ENCODE measurements around the gene KRTAP5-1. TPM values are rescaled to one million over a fixed set of nuclear protein-coding genes. Genes with fewer than 3 reads are reported as not detected.

The KRTAP5-1 gene
- total RNA-seq, 1 experiment from 2014 or later = not detected

DNA sequence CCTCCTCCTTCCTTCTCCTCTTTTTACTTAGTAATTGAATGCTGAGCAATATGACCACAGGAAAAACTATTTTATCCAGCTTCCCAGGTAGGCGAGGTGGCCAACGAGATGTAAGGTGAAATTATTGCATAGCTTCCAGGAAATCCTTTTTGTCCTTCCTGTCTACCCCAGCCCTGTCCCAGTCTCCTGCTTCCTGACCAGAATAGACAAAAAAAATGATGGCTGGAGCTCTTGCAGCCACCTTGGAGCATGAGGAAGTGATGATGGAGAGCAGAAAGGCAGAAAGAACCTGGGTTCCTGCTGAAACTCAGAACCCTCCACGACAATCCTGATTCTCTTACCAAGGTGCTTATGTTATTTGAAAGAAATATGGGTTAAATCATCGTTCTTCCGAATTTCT, 46.9 kb downstream of the KRTAP5-1 start:
- Histone ChIP-seq H3K4me1 (no peaks in the 10 kb centered on the region), H3K9me3 (no peaks in the 10 kb centered on the region), H3K27me3 (replicated peaks; ENCODE audit: control insufficient read depth, insufficient read depth, low read length) (no peaks in the 10 kb centered on the region), H3K36me3 (ENCODE audit: control insufficient read depth, insufficient read depth, low read length) (no peaks in the 10 kb centered on the region), H3K4me3 (ENCODE audit: low read depth, low read length) (no peak overlapping the region)
- intact Hi-C loops (cut with micrococcal nuclease; ENCODE audit: unreplicated experiment) = no loop called here
- H3K27ac Mint-ChIP-seq (ENCODE audit: unreplicated experiment) = no peak overlapping the region
- ChIA-PET CTCF (interaction anchor here (0.6 to 1.0 kb wide), 2 partner anchors 8 to 1020 kb away, joined by 3 to 7 read pairs; no protein-coding TSS in a partner anchor), POLR2A (no interaction called here)
- no peak for DNase-seq
- no peaks in the 10 kb centered on the region for H3K9me3 Mint-ChIP-seq (ENCODE audit: unreplicated experiment)
- TF ChIP-seq CTCF (IDR thresholded peaks at IDR 0.05; ENCODE audit: insufficient read depth in 1 of 2, low read depth in 1 of 2, low read length in 1 of 2, severe bottlenecking in 1 of 2, unreplicated experiment in 1 of 2) = no peak
- H3K36me3 Mint-ChIP-seq (ENCODE audit: insufficient read depth, unreplicated experiment) = no peaks in the 10 kb centered on the region
- peaks cover 2% of the 10 kb centered on the region for H3K27me3 Mint-ChIP-seq (ENCODE audit: insufficient read depth, unreplicated experiment)
- H3K4me1 Mint-ChIP-seq (ENCODE audit: low read depth, unreplicated experiment) = no peaks in the 10 kb centered on the region
- BruUV-seq (replicated peaks) = no TSS peak
- H3K4me3 Mint-ChIP-seq (ENCODE audit: unreplicated experiment) = no peak overlapping the region

GRCh38 chr11:1536065-1536843, 48.8 kb downstream of the KRTAP5-1 start:
- intact Hi-C loops (cut with micrococcal nuclease; ENCODE audit: unreplicated experiment) = no loop called here
- no peak overlapping the region for H3K4me3 ChIP-seq (ENCODE audit: low read depth, low read length)
- Mint-ChIP-seq H3K27me3 (ENCODE audit: insufficient read depth, unreplicated experiment) (no peaks in the 10 kb centered on the region), H3K9me3 (ENCODE audit: unreplicated experiment) (no peaks in the 10 kb centered on the region), H3K4me3 (ENCODE audit: unreplicated experiment) (no peak overlapping the region), H3K4me1 (ENCODE audit: low read depth, unreplicated experiment) (no peaks in the 10 kb centered on the region), H3K36me3 (ENCODE audit: insufficient read depth, unreplicated experiment) (no peaks in the 10 kb centered on the region), H3K27ac (ENCODE audit: unreplicated experiment) (no peak overlapping the region)
- DNase-seq = no peak
- CTCF ChIA-PET = no interaction called here
- H3K4me1 ChIP-seq = no peaks in the 10 kb centered on the region
- TF ChIP-seq CTCF (IDR thresholded peaks at IDR 0.05; ENCODE audit: insufficient read depth in 1 of 2, low read depth in 1 of 2, low read length in 1 of 2, severe bottlenecking in 1 of 2, unreplicated experiment in 1 of 2) = no peak
- TSS peak; percentile 25 for BruUV-seq (replicated peaks)
- H3K27me3 ChIP-seq (replicated peaks; ENCODE audit: control insufficient read depth, insufficient read depth, low read length) = no peaks in the 10 kb centered on the region
- POLR2A ChIA-PET = no interaction called here
- no peaks in the 10 kb centered on the region; the same call in 1 of the 2 replicates for H3K36me3 ChIP-seq (ENCODE audit: control insufficient read depth, insufficient read depth, low read length)
- H3K9me3 ChIP-seq = no peaks in the 10 kb centered on the region

DNA sequence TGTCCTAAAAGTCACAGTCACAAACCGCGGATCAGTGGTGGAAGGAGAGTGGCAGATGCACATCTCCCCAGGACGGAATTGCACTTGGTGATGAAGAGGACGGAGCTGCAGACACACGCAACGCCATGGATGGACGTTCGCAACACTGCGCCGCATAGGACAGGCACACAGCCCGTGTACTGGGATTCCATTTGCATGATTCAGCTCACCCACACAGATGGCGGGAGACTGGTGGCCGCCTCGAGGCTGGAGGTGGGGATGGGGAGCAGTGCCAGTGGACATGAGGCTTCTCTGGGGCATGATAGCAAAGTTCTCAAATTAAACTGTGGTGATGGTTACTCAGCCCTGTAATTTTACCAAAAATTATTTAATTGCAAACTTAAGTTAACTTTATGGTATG, 50.4 kb downstream of the KRTAP5-1 start:
- ChIA-PET CTCF (no interaction called here), POLR2A (no interaction called here)
- intact Hi-C loops (cut with micrococcal nuclease; ENCODE audit: unreplicated experiment) = no loop called here
- Mint-ChIP-seq H3K4me1 (ENCODE audit: low read depth, unreplicated experiment) (no peaks in the 10 kb centered on the region), H3K9me3 (ENCODE audit: unreplicated experiment) (no peaks in the 10 kb centered on the region), H3K36me3 (ENCODE audit: insufficient read depth, unreplicated experiment) (no peaks in the 10 kb centered on the region), H3K27me3 (ENCODE audit: insufficient read depth, unreplicated experiment) (no peaks in the 10 kb centered on the region), H3K4me3 (ENCODE audit: unreplicated experiment) (no peak overlapping the region), H3K27ac (ENCODE audit: unreplicated experiment) (no peak overlapping the region)
- no TSS peak for BruUV-seq (replicated peaks)
- H3K9me3 ChIP-seq = no peaks in the 10 kb centered on the region
- no peak for DNase-seq
- no peak for TF ChIP-seq CTCF (IDR thresholded peaks at IDR 0.05; ENCODE audit: insufficient read depth in 1 of 2, low read depth in 1 of 2, low read length in 1 of 2, severe bottlenecking in 1 of 2, unreplicated experiment in 1 of 2)
- no peak overlapping the region for H3K4me3 ChIP-seq (ENCODE audit: low read depth, low read length)
- H3K4me1 ChIP-seq = no peaks in the 10 kb centered on the region
- H3K36me3 ChIP-seq (ENCODE audit: control insufficient read depth, insufficient read depth, low read length) = no peaks in the 10 kb centered on the region; the same call in none of the 2 replicates
- no peaks in the 10 kb centered on the region for H3K27me3 ChIP-seq (replicated peaks; ENCODE audit: control insufficient read depth, insufficient read depth, low read length)

Other genes with a start within 250 kb of the KRTAP5-1 start
- 32.8 and 35.9 TPM in 2 replicates for gene BRSK2, start 195.3 kb downstream of the KRTAP5-1 start, total RNA-seq (2022)
- 29.6 and 32.7 TPM in 2 replicates for gene MOB2, start 98.5 kb downstream of the KRTAP5-1 start, total RNA-seq (2022)
- gene DUSP8, start 13.0 kb downstream of the KRTAP5-1 start, total RNA-seq (2022) = 7.7 and 12.1 TPM in 2 replicates
- gene KRTAP5-2, start 13.0 kb upstream of the KRTAP5-1 start, total RNA-seq (2022) = not detected in 2 replicates
- gene KRTAP5-3, start 23.2 kb upstream of the KRTAP5-1 start, total RNA-seq (2022) = not detected in 2 replicates
- gene KRTAP5-4, start 36.9 kb upstream of the KRTAP5-1 start, total RNA-seq (2022) = not detected in 2 replicates
- not detected in 2 replicates for gene KRTAP5-5, start 44.5 kb upstream of the KRTAP5-1 start, total RNA-seq (2022)
- not detected in 2 replicates for gene KRTAP5-6, start 111.9 kb upstream of the KRTAP5-1 start, total RNA-seq (2022)
- 1.3 and 2.7 TPM in 2 replicates for gene IFITM10, start 165.3 kb upstream of the KRTAP5-1 start, total RNA-seq (2022)
- 328 and 335 TPM in 2 replicates for gene CTSD, start 178.6 kb upstream of the KRTAP5-1 start, total RNA-seq (2022)
- 11.3 and 14.9 TPM in 2 replicates for gene SYT8, start 249.7 kb upstream of the KRTAP5-1 start, total RNA-seq (2022)

Measured in Caco-2 (cell line).